ENCODE measurements around the gene ARMC2. TPM values are rescaled to one million over a fixed set of nuclear protein-coding genes. Genes with fewer than 3 reads are reported as not detected.

The ARMC2 gene
- total and polyA plus RNA-seq, 2 donors (not counting 3 experiments of a cell fraction or from before 2014, with no cell fraction given): 1.7 to 3.7 TPM

- H3K9me3 ChIP-seq (replicated peaks; ENCODE audit: control insufficient read depth, insufficient read depth, low read length): no peaks in the 10 kb centered on the region
- peak overlapping the region; percentile 59 for H3K9ac ChIP-seq (replicated peaks; ENCODE audit: extremely low read depth, insufficient read depth, low read length)
- peak overlapping the region; percentile 96 for H3K27ac ChIP-seq (ENCODE audit: insufficient read depth, low read depth, low read length)
- ChIA-PET POLR2A (no interaction called here), CTCF (interaction anchor here (1.0 to 3.5 kb wide), 4 partner anchors 10 to 351 kb away, joined by 3 to 211 read pairs (median 4); no protein-coding TSS in a partner anchor)
- no peak overlapping the region for H2AFZ ChIP-seq (ENCODE audit: low read depth, low read length)
- dilution Hi-C loops (cut with MboI; ENCODE audit: extremely low pct_ligation_motif_present, low sequenced_read_pairs) (no loop called here), intact Hi-C loops (cut with micrococcal nuclease) (loop anchor here (5.0 kb wide), 2 partner anchors 112 to 158 kb away; no protein-coding TSS in a partner anchor)
- no peaks in the 10 kb centered on the region for H3K27me3 ChIP-seq (ENCODE audit: control insufficient read depth in 2 of 2, insufficient read depth in 2 of 2, low read length in 2 of 2)
- no peak for DNase-seq (ENCODE audit: low read depth, low spot score)
- TF ChIP-seq JUN (IDR thresholded peaks at IDR 0.05; ENCODE audit: borderline replicate concordance, insufficient read depth, insufficient read length, low read depth) (no peak), EZH2 (IDR thresholded peaks at IDR 0.05; ENCODE audit: borderline replicate concordance, low read depth, low read length, severe bottlenecking) (no peak), POLR2A (IDR thresholded peaks at IDR 0.05; ENCODE audit: low read depth, low read length) (no peak), CTCF (IDR thresholded peaks at IDR 0.05; ENCODE audit: extremely low read depth in 1 of 2, insufficient read depth in 1 of 2, low read depth in 1 of 2, low read length in 2 of 2) (no peak), MAX (IDR thresholded peaks at IDR 0.05; ENCODE audit: insufficient read depth, insufficient read length) (no peak)
- BruUV-seq (replicated peaks): no TSS peak
- H3K4me2 ChIP-seq (ENCODE audit: insufficient read depth, low read length): no peak overlapping the region
- H4K20me1 ChIP-seq (replicated peaks; ENCODE audit: control insufficient read depth, extremely low read depth, insufficient read depth, low read length): no peaks in the 10 kb centered on the region
- H3K9me1 ChIP-seq (replicated peaks; ENCODE audit: control insufficient read depth, extremely low read depth, insufficient read depth, low read length): no peaks in the 10 kb centered on the region
- FAIRE-seq: no peak
- no peaks in the 10 kb centered on the region for H3K79me2 ChIP-seq (ENCODE audit: control insufficient read depth, insufficient read depth, low read length)
- peaks cover 22% of the 10 kb centered on the region for H3K4me1 ChIP-seq (ENCODE audit: control insufficient read depth, extremely low read depth, insufficient read depth, low read length)
- no peak overlapping the region for H3K4me3 ChIP-seq (replicated peaks in 1 of 3; ENCODE audit: insufficient read depth in 1 of 3, low read depth in 1 of 3, low read length in 3 of 3)
- no peaks in the 10 kb centered on the region for H3K36me3 ChIP-seq (ENCODE audit: control insufficient read depth in 2 of 2, extremely low read depth in 1 of 2, insufficient read depth in 2 of 2, low read length in 2 of 2)
Measured at GRCh38 chr6:108895571-108895970, 47.3 kb downstream of the ARMC2 start.
